ENCODE results near the gene MRPL43.
"Not testable (repeated sequence)": the region's sequence is repeated elsewhere in the genome, so short reads cannot be mapped to it uniquely, and the experiment has no call there.

MRPL43 gene

DNA sequence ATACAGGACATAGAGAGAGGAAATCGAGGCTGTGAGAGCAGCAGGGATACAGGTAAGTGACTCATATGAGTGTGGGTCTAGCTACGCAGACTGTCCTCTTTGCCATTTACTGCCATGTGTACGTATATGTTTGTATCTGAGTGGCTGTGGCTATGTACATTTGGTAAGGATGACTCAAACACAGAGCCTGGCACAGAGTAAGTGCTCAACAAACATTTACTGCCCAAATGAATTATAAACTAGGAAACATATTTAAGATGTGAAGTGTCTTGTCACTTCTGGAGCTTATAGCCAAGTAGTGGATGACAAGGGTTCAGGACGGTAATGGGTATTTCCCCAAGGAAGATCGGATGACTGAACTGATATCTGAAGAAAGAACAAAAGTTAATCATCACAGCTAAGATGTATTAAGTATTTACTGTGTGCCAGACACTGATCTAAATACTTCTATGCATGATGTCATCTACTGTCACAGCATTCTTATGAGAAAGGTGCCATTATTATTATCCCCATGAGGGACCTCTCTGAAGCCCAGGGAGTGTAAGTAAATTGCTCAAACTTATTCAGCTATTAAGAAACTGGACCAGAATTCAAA lies 6.0 kb downstream of the MRPL43 start:
- DNase-seq, result no peak

DNA sequence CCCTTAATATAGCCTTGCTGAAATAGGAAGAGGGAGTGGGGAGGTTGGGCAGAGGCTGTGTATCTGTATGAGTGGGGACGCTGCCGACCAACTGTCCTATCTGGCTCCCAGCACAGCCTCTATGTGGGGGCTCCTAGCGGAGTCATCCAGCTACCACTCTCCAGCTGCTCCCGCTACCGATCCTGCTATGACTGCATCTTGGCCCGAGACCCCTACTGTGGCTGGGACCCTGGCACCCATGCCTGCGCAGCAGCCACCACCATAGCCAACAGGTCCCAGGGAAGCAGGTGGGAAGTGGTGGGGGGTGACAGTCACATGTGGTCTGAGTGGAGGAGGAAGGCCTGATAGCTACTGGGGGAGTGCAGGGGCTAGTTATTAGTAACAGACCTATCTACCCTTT lies 6.6 kb downstream of the MRPL43 start:
- no peak for DNase-seq

DNA sequence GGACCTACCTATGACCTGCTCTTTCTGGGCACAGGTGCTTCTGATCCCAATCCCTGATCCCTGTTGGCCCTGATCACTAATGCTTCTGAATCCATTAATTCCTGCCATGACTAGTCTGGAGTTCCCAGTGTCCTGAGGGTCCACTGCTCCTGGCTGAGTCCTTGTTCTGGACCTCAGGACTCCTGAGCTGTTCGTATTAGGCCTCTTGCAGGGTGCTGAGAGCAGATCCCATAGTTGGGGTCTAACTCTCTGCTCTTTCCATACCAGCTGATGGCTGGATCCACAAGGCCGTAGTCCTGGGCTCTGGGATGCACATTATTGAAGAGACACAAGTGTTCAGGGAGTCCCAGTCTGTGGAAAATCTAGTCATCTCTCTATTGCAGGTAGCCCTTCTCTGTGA lies 7.0 kb downstream of the MRPL43 start:
- DNase-seq, result no peak

DNA sequence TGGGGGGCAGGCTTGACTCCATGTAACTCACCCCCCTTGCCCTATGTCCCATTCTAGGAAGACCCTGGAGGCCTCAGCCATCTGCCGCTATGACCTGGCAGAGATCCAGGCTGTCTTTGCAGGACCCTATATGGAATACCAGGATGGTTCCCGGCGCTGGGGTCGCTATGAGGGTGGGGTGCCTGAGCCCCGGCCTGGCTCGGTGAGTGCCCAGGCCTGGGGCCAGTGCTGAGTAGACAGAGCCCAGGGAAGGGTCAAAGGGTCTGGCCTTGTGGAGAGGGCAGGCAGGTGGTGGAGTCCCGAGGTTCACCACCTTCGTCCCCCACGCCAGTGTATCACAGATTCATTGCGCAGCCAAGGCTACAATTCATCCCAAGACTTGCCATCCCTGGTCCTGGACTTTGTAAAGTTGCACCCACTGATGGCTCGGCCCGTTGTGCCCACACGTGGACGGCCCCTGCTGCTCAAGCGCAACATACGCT lies 7.5 kb downstream of the MRPL43 start:
- DNase-seq, result no peak

DNA sequence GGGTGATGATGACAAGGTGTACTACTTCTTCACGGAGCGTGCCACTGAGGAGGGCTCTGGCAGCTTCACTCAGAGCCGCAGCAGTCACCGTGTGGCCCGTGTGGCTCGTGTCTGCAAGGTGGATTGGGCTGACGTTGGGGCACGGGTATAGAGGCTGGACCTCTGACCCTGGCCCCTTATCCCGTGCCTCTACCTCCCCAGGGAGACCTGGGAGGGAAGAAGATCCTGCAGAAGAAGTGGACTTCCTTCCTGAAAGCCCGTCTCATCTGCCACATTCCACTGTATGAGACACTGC lies 8.4 kb downstream of the MRPL43 start:
- DNase-seq, result no peak

DNA sequence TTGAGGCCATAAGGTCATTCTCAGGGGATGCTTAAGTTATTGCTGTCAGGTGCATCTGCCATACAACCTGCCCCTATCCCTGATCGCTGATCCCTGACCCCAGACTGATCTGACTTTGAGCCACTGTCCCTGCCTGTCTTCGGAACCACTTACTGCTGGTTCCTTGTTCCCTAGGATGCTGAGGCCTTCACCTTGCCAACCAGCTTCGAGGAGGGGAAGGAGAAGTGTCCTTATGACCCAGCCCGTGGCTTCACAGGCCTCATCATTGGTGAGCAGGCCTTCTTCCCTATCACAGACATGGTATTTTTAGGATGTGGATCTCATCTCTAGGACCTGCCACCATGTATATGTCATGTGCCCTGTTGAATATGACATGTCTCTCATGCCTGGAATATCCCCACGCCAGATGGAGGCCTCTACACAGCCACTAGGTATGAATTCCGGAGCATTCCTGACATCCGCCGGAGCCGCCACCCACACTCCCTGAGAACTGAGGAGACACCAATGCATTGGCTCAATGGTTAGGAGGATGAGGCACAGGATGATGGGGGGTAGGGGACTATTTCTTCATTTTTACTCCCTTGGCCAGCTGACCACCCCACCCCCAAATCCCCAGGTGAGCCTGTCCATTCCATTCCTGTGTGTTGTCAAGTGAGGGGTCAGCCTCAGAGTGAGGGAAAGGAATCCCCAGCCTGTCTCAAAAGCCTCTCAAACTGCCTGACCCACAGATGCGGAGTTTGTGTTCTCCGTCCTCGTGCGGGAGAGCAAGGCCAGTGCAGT lies 9.0 kb downstream of the MRPL43 start:
- no peak for DNase-seq

DNA sequence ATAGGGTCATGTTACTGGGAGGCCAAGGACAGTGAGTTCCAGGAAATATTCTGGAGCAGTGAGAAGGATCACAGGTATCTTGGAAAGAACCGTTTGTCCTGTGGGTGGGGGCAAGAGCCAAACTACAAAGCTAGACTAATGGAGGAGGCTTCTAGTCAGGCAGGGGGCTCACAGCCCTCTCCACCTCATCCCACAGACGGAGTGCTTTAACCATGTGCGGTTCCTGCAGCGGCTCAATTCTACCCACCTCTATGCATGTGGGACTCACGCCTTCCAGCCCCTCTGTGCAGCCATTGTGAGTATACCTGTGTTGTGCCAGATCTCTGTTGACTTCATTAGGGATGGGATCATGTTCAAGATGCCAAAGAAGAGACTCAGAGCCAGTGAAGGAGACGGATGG lies 9.9 kb downstream of the MRPL43 start:
- DNase-seq, result no peak

DNA sequence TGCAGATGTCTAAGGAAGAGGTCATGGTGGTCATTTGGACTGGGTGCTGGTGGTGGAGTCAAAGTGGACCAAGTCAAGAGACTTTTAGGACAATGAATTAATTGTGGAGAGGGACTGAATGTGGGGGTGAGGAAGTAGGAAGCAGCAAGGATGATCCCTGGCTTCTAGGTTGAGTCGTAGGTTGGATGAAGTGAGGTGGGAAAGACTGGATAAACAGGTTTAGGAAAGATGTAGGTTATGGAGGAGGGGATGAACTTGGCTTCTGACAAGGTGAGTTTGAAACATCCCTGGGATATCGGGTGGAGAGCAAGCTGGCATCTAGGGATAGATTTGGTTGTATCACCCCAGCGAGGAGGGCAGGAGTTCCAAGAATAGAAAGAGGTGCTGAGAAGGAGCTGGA lies 10.4 kb downstream of the MRPL43 start:
- DNase-seq, result no peak

DNA sequence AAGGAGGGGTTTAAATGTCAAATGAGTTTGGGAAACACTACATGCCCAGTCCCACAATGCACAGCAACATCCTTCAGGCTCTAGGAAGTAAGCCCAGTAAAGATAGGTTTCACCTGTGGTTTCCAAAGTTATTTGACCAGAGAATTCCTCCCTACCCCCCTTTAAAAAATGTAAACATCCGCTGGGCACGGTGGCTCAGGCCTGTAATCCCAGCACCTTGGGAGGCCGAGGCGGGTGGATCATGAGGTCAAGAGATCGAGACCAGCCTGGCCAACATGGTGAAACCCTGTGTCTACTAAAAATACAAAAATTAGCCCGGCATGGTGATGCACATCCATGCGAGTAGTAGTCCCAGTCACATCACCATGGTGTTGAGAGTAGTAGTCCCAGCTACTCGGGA lies 11.9 kb downstream of the MRPL43 start:
- DNase-seq, result not testable (repeated sequence)

DNA sequence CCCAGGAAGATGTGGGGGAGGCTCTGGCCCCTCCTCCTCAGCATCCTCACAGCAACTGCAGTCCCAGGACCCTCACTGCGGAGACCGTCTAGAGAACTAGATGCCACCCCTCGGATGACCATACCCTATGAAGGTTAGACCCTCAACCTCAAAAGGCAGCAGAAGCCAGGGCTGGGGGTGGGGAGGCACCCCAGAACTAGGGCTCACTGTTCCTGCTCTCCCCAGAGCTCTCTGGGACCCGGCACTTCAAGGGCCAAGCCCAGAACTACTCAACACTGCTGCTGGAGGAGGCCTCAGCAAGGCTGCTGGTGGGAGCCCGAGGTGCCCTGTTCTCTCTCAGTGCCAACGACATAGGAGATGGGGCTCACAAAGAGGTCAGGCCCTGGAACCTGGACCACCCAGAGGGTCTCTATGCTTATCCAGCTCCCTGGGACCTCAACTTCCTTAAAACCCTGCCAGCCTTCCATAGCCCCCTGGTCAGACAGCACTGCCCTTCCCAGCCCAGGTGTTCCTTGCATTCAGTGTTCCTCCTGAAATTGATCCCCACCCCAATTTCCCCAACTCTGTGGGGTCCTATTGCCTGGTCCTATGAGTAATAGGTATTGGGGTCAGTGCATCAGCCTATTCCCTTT lies 14.3 kb downstream of the MRPL43 start:
- DNase-seq, result no peak

DNA sequence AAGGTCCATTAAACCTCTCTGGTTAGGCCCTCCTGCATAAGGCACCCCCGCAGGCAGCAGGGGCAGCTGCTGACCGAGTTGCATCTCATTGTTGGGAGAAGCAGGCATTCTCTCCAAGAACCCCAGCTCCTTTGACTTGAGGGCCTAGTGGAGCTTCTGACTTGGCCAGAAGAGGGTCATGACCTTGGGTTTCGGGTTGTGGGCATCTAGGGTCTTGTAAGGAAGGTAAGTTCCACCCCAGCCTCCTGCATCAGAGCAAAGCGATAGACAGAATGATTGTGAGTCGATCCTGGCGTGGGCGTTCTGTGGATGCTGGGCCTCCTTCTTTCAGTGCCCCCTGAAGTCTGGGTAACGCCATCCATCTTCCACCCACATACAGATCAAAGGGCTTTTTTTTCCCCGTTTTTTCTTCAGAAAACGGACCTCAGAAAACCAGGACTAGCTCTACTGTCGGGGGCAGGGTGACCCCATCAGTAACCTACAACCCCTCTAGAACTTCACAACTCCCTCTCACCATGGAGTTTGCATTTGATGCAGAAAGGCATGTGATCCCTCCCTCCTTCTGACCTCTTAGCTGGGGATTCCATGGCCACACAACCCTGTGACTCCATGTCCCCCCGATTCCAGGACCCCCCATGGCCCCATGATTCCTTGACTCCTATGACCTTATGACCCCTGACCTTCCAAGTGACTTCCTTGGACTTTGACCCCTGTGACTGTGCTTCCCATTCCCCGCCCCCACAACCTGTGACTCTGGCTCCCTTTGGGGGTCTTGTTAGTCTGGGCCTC lies 15.0 kb downstream of the MRPL43 start:
- no peak for DNase-seq

DNA sequence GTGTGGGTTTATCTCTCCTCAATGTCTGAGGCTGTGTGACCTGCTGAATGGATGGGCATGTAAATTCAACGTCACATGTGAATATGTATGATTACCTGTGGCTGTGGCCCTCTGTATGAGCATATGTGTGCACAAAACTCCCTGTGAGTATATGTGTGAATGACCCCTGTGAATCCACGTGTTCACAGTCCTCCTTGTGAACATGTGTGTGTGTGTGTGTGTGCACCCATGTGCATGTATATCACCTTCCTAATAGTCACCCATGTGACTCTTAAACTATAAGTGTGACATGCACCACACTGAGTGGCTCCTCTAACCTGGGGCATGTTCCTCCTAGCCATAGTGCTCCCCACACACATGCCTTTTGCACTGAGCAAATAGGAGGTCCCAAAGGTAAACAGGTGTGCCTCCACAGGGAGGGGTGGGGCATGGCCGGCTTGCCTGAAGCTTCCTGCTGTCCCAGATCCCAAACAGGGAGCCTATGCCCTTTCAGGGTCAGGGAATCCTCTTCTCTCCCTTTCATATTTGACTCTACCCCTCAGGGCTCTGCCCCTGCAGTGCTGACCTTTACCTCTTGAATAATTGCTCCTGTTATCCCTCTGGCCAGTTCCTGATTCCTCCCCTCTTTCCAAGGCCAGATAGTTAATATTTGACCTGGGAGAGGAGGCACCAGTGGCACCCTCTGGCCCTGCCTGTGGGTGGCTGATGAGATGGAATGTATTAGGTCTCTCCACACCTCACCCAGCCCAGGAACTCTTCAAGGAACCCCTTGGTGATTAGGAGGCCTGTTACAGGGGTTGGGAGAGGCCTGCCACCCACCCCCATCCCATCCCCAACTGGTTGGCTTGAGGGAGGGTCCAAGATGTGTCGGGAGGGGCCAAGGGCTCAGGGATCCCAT lies 16.1 kb downstream of the MRPL43 start:
- no peak for DNase-seq

DNA sequence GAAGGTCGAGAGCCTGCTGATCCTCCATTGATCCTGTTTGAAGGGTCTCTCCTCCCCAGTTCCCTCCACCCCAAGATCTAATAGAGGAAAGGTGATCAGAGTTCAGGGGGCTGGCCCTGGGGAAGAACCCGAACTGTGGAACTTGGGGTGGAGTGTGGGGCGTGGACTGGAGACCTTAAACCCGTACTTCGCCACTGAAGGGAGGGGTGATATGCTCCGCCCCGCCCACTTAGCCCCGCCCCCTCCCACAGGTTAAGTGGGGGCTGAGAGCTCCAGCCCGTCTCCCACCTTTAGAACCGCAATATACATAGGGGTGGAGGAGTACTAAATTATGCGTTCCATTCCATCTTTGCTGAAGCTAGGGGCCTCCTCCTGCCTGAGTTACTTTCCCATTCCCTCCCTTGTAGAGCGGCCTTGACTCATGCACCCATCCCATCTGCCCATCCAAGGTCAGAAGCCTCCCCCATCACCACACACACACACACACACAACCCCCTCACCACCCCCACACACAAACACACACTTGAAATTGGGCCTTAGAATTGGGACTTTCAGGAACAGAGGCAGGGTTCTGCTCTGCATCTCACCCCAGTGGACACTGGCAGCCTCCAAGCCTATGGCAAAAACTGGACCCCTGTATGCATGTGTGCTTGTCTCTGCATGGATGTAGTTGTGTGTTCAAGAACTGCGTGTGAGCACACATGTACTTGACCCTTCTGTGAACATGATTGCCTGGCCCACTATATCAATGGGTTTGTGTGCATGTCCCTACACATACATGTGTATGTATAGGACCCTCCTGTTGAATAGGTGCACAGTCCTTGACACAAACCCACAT lies 17.0 kb downstream of the MRPL43 start:
- DNase-seq, result no peak

DNA sequence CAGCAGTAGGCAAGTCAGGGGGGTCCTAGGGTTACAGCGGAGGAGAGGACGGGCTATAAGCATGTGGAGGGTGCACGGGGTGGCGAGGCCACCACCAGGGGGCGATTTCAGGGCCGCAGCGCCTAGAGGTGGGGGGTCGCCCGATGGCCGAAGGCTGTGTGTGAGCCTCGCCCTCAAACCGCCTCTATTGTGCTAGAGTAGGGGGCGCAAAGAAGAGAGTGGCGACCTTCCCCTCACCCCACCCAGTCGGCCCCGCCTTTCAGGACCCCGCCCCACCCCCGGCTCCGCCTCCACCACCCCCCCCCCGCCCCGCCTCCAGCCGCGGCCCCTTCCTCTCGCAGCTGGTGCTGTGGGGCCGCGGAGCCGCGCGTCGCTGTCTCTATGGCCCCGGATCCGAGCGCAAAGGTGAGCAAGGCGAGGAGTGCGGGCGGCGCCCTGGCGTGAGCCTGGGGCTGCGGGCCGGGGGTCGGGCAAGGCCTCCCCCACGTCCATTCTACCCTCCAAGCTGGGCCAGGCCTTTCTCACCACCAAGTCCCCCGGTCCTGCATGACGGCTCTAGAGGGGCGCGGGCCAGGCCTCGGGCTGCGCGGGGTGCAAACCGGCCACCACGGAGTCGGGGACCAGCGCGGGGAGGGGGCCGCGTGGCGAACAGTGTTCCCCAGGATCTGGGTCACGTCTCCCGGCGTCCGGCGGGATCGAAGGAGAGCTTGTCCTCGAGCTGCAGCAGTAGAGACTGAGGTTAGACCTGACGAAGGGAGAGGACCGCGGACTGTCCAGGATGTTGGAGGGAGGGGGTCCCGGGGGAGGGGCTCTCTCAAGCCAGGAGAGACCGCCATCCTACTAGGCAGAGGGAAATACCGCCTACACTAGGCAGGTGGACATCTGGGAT lies 17.9 kb downstream of the MRPL43 start, which contains the start of gene SEMA4G:
Gene SEMA4G (plus strand): TSS at position 318 of the 889 bp plus-strand sequence. CDS start 3,409 bp downstream, outside the sequence.
- no peak for DNase-seq

DNA sequence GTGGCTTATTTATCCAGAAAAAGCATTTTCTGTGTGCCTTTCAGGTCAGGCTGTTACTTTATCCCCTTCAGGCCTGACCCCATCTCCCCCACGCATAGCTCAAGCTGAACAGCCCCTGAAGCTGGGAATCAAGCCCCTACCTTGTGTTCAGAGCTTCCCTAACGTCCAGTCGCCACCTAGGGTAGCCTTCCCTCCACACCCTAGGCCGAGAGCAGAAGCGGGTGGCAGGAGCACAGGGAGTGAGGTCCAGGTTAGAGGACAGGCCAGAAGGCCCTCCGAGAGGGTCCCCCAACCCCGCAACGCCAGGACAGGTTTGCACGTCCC lies 18.5 kb downstream of the MRPL43 start:
- DNase-seq, result no peak

DNA sequence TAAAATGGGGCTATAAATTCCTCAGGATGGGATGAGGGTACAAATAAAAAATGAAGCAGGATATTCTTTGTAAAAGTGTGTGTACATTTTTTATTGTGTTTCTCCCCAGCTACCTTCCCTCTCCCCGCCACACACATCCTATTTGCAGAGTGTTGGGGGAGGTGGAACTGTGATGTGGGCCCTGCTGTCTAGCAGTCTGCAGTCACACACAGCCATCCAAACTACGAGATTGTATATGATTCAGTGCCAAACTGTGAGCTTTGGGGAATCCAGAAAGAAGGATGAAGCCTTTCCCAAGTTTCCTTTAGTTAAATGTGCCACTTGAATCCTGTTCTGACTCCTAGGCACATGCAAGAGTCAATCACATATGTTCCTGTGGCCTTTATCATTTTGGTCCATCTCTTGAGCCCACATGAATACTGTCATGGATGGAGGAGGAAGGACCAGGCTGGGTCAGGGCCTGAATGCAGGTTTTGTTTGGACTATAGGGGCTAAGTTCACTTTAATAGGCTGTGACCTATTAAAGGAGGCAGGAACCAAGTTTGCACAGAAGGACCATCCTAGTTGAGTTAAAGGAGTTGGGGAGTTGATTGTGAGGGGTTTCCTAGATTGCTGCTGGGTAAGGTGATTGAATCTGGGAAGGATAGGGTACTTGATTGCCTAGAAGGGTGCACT lies 19.1 kb downstream of the MRPL43 start:
- no peak for DNase-seq

DNA sequence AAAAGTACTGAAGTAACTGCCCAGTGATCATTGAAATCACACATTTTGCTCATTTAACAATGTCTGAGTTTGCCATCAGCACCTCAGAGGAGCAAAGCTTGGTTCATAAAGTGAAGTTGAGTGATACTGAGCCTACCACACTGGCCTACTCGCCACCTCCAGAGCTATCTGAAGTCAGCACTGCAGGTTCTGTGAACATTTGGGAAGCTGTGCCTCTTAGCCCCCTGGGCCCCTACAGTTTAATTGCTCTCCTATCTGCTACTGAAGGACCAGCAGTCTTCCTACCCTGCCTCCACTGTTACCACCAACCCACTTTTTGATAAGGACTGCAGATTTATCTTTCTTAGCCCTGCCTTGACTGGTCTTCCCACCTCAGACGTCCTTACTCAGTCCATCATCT lies 20.0 kb downstream of the MRPL43 start:
- no peak for DNase-seq

DNA sequence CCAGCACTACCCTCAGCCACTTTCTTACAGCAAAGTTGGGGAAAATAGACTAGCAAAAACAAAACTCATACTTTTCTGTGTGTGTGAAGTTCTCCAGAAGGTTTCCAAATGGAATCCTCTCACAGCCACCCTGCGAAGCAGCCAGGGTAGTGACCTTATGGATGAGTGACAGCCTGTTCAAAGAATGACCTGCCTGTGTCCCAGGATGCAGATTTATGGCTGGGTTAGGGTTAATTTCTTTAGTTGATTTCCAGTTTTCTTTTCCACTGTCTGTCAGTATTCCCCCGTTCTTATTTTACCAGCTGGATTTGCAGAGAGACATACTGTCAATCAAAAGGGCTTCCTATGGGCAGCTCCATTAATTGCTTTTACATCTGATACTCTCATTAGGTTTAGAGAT lies 20.4 kb downstream of the MRPL43 start:
- no peak for DNase-seq

DNA sequence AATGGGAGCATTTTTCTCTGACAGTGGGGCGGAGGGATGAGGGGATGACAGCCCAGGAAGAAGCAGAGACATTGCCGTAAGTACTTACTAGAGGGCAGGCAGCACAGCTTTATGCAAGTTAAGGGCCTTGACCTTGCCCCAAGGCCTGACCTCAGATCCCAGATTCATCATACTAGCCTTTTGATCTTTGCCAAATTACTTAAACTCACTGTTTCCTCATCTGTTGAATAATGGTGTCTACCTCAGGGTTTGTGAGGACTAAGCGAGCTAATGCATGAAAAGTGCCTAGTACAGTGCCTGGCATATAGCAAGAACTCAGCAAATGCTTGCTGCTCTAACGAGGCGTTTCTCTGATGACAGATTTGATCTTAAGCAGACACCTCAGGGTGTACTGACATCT lies 21.5 kb downstream of the MRPL43 start:
- no peak for DNase-seq

DNA sequence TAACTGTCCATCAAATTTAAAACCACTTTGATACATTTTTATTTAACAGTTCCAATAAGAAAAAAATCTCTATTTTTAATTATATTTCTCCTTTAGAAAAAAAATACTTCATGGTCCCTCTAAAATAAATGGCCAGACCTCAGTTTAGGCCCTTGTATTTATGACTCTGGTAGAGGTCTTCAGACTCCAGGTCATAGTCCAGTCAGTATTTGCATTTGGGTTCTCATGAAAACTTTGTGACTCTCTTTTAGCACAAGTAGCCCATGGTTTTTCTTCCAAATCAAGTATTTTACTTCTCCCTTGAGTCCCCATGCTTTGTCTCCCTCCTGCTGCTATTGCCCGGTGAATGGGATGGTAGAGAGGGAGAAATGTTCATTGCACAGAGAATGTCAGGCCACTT lies 23.5 kb downstream of the MRPL43 start:
- DNase-seq, result no peak

Measured in NCI-H2107 (cell line).